Activated CD8-positive, alpha-beta T cell treated with anti-CD3 and anti-CD28 coated beads for 36 hours (primary cell): ENCODE results near the gene PTPRG. TPM values are rescaled to one million over a fixed set of nuclear protein-coding genes. Genes with fewer than 3 reads are reported as not detected.

Experiments used
- ATAC-seq: fragments of 200-7000 bp; cut with Tn5 transposase; one replicate; pipeline ENCODE4 v1.10.0; 2021; ENCODE audit warnings: mild to moderate bottlenecking, moderate library complexity
- CTCF ChIA-PET: fragments of 350-600 bp; sonication (Branson Sonifier 250); formaldehyde crosslinking; loops from one replicate; lab custom pipeline; 2021; ENCODE audit warnings: antibody characterized with exemption; lab: Charles Lee
- POLR2A ChIA-PET: fragments of 350-600 bp; sonication (Branson Sonifier 250); formaldehyde crosslinking; loops from one replicate; lab custom pipeline; 2021; ENCODE audit warnings: antibody characterized with exemption; lab: Charles Lee
- DNase-seq: peaks from one replicate; pipeline ENCODE4 v3.0.0-alpha.2; 2020
- H3K27ac Mint-ChIP-seq: one replicate; pipeline ENCODE4 v1.8.0; 2021; ENCODE audit warnings: mild to moderate bottlenecking, mixed read lengths
- H3K27me3 Mint-ChIP-seq: one replicate; pipeline ENCODE4 v1.8.0; 2021; ENCODE audit warnings: mixed read lengths
- H3K36me3 Mint-ChIP-seq: one replicate; pipeline ENCODE4 v1.8.0; 2021; ENCODE audit warnings: low read depth, mixed read lengths
- H3K4me1 Mint-ChIP-seq: one replicate; pipeline ENCODE4 v1.8.0; 2021; ENCODE audit warnings: low read depth, mixed read lengths
- H3K4me3 Mint-ChIP-seq: one replicate; pipeline ENCODE4 v1.8.0; 2021; ENCODE audit warnings: mild to moderate bottlenecking, moderate library complexity, mixed read lengths
- H3K9me3 Mint-ChIP-seq: one replicate; pipeline ENCODE4 v1.8.0; 2021; ENCODE audit warnings: mixed read lengths
- intact Hi-C: fragments of 100-400 bp; cut with micrococcal nuclease; formaldehyde crosslinking; loops from one replicate; pipeline ENCODE4 v1.10.0; 2022
- total RNA-seq, 2 experiments: library from RNA; stranded (reverse); gene quantifications; one replicate each; pipeline ENCODE4 v1.2.3, GENCODE V29; 2021
- TF ChIP-seq, protein P1 (sequence below): fragments of 200-600 bp; IDR thresholded peaks from one replicate; pipeline ENCODE4 v1.8.0; 2022; ENCODE audit warnings: antibody characterized with exemption, mild to moderate bottlenecking

PTPRG gene
- total RNA-seq, 2 experiments from 2014 or later, result not detected

- TF ChIP-seq, protein P1, sequence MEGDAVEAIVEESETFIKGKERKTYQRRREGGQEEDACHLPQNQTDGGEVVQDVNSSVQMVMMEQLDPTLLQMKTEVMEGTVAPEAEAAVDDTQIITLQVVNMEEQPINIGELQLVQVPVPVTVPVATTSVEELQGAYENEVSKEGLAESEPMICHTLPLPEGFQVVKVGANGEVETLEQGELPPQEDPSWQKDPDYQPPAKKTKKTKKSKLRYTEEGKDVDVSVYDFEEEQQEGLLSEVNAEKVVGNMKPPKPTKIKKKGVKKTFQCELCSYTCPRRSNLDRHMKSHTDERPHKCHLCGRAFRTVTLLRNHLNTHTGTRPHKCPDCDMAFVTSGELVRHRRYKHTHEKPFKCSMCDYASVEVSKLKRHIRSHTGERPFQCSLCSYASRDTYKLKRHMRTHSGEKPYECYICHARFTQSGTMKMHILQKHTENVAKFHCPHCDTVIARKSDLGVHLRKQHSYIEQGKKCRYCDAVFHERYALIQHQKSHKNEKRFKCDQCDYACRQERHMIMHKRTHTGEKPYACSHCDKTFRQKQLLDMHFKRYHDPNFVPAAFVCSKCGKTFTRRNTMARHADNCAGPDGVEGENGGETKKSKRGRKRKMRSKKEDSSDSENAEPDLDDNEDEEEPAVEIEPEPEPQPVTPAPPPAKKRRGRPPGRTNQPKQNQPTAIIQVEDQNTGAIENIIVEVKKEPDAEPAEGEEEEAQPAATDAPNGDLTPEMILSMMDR, result no peak
- Mint-ChIP-seq H3K9me3 (peaks cover 2% of the 10 kb centered on the region), H3K4me1 (no peaks in the 10 kb centered on the region), H3K27ac (no peak overlapping the region), H3K4me3 (no peak overlapping the region), H3K36me3 (no peaks in the 10 kb centered on the region), H3K27me3 (peaks cover 3% of the 10 kb centered on the region)
- intact Hi-C loops, result no loop called here
- ChIA-PET POLR2A (no interaction called here), CTCF (no interaction called here)
- ATAC-seq (no peak), DNase-seq (no peak)
These were observed 65.1 kb downstream of the PTPRG start for GRCh38 chr3:61626484-61626883.

- CTCF ChIA-PET, result no interaction called here
- TF ChIP-seq, protein P1, result no peak
- no peak overlapping the region for H3K4me3 Mint-ChIP-seq
- POLR2A ChIA-PET, result no interaction called here
- intact Hi-C loops, result no loop called here
- H3K36me3 Mint-ChIP-seq, result no peaks in the 10 kb centered on the region
- peaks cover 3% of the 10 kb centered on the region for H3K27me3 Mint-ChIP-seq
- peaks cover 2% of the 10 kb centered on the region for H3K9me3 Mint-ChIP-seq
- DNase-seq, result no peak
- no peak for ATAC-seq
- H3K27ac Mint-ChIP-seq, result no peak overlapping the region
- no peaks in the 10 kb centered on the region for H3K4me1 Mint-ChIP-seq
These were observed 66.4 kb downstream of the PTPRG start for GRCh38 chr3:61627768-61628185.

GRCh38 chr3:61628636-61629035, 67.3 kb downstream of the PTPRG start:
- POLR2A ChIA-PET, result no interaction called here
- no peak overlapping the region for H3K27ac Mint-ChIP-seq
- peaks cover 2% of the 10 kb centered on the region for H3K9me3 Mint-ChIP-seq
- H3K4me1 Mint-ChIP-seq, result no peaks in the 10 kb centered on the region
- TF ChIP-seq, protein P1, result no peak
- intact Hi-C loops, result no loop called here
- DNase-seq (no peak), ATAC-seq (no peak)
- CTCF ChIA-PET, result no interaction called here
- no peak overlapping the region for H3K4me3 Mint-ChIP-seq
- no peaks in the 10 kb centered on the region for H3K36me3 Mint-ChIP-seq
- H3K27me3 Mint-ChIP-seq, result peaks cover 3% of the 10 kb centered on the region

DNA sequence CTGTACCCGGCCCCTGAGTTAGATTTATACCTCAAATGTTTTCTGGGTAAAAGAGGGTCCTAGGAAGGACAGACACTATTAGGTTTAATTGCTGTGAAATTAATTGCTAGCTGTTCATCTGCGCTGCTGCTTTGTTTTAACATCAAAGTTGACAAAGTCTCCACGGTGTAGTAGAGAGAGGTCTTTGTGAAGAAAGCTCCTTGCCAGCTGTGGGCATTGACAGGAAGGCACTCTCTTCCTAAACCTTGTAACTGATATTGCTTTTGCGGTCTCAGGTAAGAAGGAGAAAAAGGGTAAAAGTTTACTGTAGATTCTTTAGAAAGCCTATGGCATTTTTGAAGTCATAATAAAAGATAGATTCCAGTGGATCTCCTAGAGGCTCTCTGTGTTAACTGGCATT, 68.1 kb downstream of the PTPRG start:
- POLR2A ChIA-PET, result no interaction called here
- ATAC-seq (no peak), DNase-seq (no peak)
- CTCF ChIA-PET, result no interaction called here
- H3K4me3 Mint-ChIP-seq, result no peak overlapping the region
- no peaks in the 10 kb centered on the region for H3K4me1 Mint-ChIP-seq
- H3K9me3 Mint-ChIP-seq, result peaks cover 2% of the 10 kb centered on the region
- H3K27ac Mint-ChIP-seq, result no peak overlapping the region
- H3K36me3 Mint-ChIP-seq, result no peaks in the 10 kb centered on the region
- intact Hi-C loops, result no loop called here
- TF ChIP-seq, protein P1, result no peak
- peaks cover 3% of the 10 kb centered on the region for H3K27me3 Mint-ChIP-seq

GRCh38 chr3:61631108-61631769, 69.9 kb downstream of the PTPRG start:
- ChIA-PET CTCF (no interaction called here), POLR2A (no interaction called here)
- Mint-ChIP-seq H3K36me3 (no peaks in the 10 kb centered on the region), H3K27me3 (peaks cover 3% of the 10 kb centered on the region), H3K27ac (no peak overlapping the region), H3K9me3 (no peaks in the 10 kb centered on the region), H3K4me1 (no peaks in the 10 kb centered on the region), H3K4me3 (no peak overlapping the region)
- TF ChIP-seq, protein P1, result no peak
- intact Hi-C loops, result no loop called here
- ATAC-seq (no peak), DNase-seq (no peak)
